GM21390 (cell line): Measurements from ENCODE around the gene KRTAP6-1.

Experiments
- ATAC-seq: cut with Tn5 transposase; IDR thresholded peaks from one replicate; pipeline ENCODE4 v1.9.1; 2021; ENCODE audit not compliant: unreplicated experiment

The KRTAP6-1 gene

GRCh38 chr21:30613836-30614235 is at the start of gene KRTAP6-1:
Gene KRTAP6-1, minus strand, starts transcription at chr21:30613930. Its CDS starts 26 bp downstream, at chr21:30613904.
- ATAC-seq, result no peak

- ATAC-seq, result no peak
Observed at GRCh38 chr21:30652891-30653290, 39.2 kb upstream of the KRTAP6-1 start.

- ATAC-seq, result no peak
Observed at GRCh38 chr21:30646904-30647414, 33.2 kb upstream of the KRTAP6-1 start.

- ATAC-seq, result no peak
Observed at GRCh38 chr21:30642564-30642963, 28.8 kb upstream of the KRTAP6-1 start, which contains the start of gene KRTAP20-3. Gene KRTAP20-3, plus strand, starts transcription at chr21:30642864.

- no peak for ATAC-seq
Observed at GRCh38 chr21:30638686-30639085, 25.0 kb upstream of the KRTAP6-1 start.

GRCh38 chr21:30634906-30635305 is 21.2 kb upstream of the KRTAP6-1 start, which contains the start of gene KRTAP20-2:
Gene KRTAP20-2, plus strand, starts transcription at chr21:30635206. Its CDS starts 58 bp downstream, at chr21:30635264.
- no peak for ATAC-seq

GRCh38 chr21:30629200-30629599 is 15.5 kb upstream of the KRTAP6-1 start:
- ATAC-seq, result no peak

- no peak for ATAC-seq
Observed at GRCh38 chr21:30628109-30628508, 14.4 kb upstream of the KRTAP6-1 start.

- ATAC-seq, result no peak
Observed at GRCh38 chr21:30625449-30626165, 11.9 kb upstream of the KRTAP6-1 start.

GRCh38 chr21:30623362-30623761 is 9.6 kb upstream of the KRTAP6-1 start:
- ATAC-seq, result no peak

- no peak for ATAC-seq
Observed at GRCh38 chr21:30620522-30620921, 6.8 kb upstream of the KRTAP6-1 start, which contains the start of gene KRTAP20-4. Gene KRTAP20-4, plus strand, starts transcription at chr21:30620627.

GRCh38 chr21:30620080-30620479 is 6.3 kb upstream of the KRTAP6-1 start:
- no peak for ATAC-seq

- ATAC-seq, result no peak
Observed at GRCh38 chr21:30616125-30616524, 2.4 kb upstream of the KRTAP6-1 start, which contains the start of gene KRTAP20-1. Gene KRTAP20-1, plus strand, starts transcription at chr21:30616425. Its CDS starts 30 bp downstream, at chr21:30616455.

GRCh38 chr21:30615199-30615598 is 1.5 kb upstream of the KRTAP6-1 start:
- no peak for ATAC-seq

- no peak for ATAC-seq
Observed at GRCh38 chr21:30612132-30612531, 1.6 kb downstream of the KRTAP6-1 start.

GRCh38 chr21:30605968-30606367 is 7.8 kb downstream of the KRTAP6-1 start:
- no peak for ATAC-seq

GRCh38 chr21:30600787-30601186 is 12.9 kb downstream of the KRTAP6-1 start, which contains the start of gene KRTAP22-1:
Gene KRTAP22-1, plus strand, starts transcription at chr21:30601087.
- no peak for ATAC-seq

GRCh38 chr21:30598802-30599201 is 14.9 kb downstream of the KRTAP6-1 start, which contains the start of gene KRTAP6-2:
Gene KRTAP6-2, minus strand, starts transcription at chr21:30598902. Its CDS starts 28 bp downstream, at chr21:30598874.
- no peak for ATAC-seq

GRCh38 chr21:30592140-30592539 is 21.6 kb downstream of the KRTAP6-1 start, which contains the start of gene KRTAP6-3:
Gene KRTAP6-3, plus strand, starts transcription at chr21:30592440. Its CDS starts 6 bp downstream, at chr21:30592446.
- ATAC-seq, result no peak

- no peak for ATAC-seq
Observed at GRCh38 chr21:30590297-30590696, 23.4 kb downstream of the KRTAP6-1 start, which contains the start of gene KRTAP22-2. Gene KRTAP22-2, minus strand, starts transcription at chr21:30590397.

- ATAC-seq, result no peak
Observed at GRCh38 chr21:30582870-30583269, 30.9 kb downstream of the KRTAP6-1 start.

GRCh38 chr21:30580132-30580531 is 33.6 kb downstream of the KRTAP6-1 start:
- no peak for ATAC-seq
